Stimulated activated CD8-positive, alpha-beta memory T cell treated with anti-CD3 and anti-CD28 coated beads, Interleukin-7, amount 100 ng/mL, for 4 hours (primary cell): Measurements from ENCODE around the gene COL8A1.
"Not testable (repeated sequence)": the region's sequence is repeated elsewhere in the genome, so short reads cannot be mapped to it uniquely, and the experiment has no call there.

Experiments
- DNase-seq, 2 donors: peaks; one replicate each; pipeline ENCODE4 v3.0.0-alpha.2; 2020; ENCODE audit warnings: low read depth in 2 of 2

The COL8A1 gene

GRCh38 chr3:99799422-99799821 lies 161.0 kb downstream of the COL8A1 start:
- DNase-seq = no peak

GRCh38 chr3:99803297-99803696 lies 164.9 kb downstream of the COL8A1 start:
- no peak for DNase-seq

GRCh38 chr3:99805160-99805559 lies 166.8 kb downstream of the COL8A1 start:
- DNase-seq = no peak

DNA sequence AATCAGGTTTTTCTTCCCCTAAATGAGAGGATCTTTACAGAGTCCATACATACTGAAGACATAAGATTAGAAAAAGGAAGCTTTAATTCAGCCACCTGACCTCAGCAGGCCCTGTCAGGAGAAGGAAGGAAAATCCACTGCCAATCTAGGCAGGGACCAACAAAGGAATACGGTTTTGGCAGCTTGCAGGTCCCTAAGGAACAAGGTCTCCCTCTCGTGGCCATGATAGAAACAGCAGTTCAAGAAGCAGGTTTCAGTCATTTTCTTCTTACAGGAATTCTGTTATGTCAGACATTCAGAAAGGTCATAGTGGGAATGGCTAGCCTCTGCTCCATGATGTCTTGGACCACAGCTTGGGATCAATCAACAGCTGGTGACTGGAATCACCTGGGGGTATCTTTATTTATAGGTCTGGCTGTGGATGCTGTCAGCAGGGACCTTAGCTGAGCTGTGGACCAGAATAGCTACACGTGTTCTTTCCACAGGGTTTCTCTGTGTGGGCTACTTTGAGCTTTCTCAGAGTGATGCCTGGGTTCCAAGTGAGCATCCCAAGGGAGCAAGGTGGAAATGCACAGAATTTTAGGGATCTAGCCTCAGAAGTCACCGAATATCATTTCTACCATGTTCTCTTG lies 169.9 kb downstream of the COL8A1 start:
- DNase-seq = peak in 1 of 2 donors; percentile 19

DNA sequence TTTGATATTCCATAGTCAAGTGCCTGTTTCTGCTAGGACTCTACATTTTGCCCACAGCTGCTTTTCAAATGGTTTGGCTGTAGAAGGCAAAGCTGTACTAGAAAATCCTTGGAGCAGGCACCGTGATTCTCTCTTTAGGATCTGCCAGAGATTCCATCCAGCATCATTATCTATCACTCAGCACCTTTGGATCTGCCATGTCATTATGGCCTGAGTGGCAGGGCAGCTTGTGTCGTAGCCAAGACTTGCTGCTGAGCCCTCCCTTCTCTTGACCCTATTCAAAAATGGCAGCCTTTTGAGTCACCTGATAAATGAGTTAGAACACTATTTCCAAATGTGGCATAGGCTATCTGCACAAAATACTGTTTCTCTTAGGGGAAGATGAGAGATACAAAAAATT lies 171.2 kb downstream of the COL8A1 start:
- DNase-seq = no peak

- no peak for DNase-seq
Observed at GRCh38 chr3:99810403-99810802, 172.0 kb downstream of the COL8A1 start.

DNA sequence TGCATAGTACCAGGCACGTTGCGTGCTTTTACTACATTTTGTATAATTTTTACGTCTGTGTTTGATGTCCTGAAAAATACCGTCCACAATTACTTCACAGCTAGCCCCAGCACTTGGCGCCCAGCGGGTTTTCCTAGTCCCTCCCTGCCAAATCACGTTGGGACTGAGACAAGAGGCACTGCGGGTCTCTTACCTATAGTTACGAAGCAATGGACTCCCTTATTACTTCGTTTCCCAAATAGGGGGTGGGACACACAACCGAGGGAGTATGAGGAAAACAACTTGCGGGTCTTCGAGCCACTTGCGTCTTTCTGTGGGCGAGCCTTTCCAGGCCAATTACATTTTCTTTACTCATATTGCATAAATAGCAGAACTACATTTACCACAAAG lies 178.6 kb downstream of the COL8A1 start:
- no peak for DNase-seq

- peak; percentile 89 to 95 for DNase-seq
Observed at GRCh38 chr3:99817437-99818240, 179.2 kb downstream of the COL8A1 start, which contains the start of gene CMSS1. Gene CMSS1, plus strand, starts transcription at chr3:99817862.

DNA sequence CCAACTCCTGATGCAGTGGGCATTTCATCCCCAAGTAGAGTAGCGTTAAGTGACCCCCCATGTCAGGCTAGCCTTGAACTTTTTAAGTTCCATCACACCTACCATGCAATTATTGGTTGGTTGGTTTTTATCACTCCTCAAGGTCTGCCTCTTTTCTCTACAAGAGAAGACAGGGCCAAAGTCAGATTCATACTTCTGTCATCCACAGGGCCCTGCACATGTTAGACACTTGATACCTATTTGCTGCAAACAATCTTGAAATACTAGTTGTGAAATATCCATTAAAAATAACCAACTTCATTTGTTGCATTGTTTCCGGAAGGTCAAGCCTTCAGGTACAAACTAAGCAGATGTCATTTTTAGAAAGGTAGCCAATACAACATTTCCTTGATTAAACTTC lies 180.4 kb downstream of the COL8A1 start:
- no peak for DNase-seq

GRCh38 chr3:99823723-99824711 lies 185.6 kb downstream of the COL8A1 start:
- no peak for DNase-seq

GRCh38 chr3:99825004-99825640 lies 186.7 kb downstream of the COL8A1 start:
- no peak for DNase-seq

- DNase-seq = no peak
Observed at GRCh38 chr3:99829844-99830243, 191.4 kb downstream of the COL8A1 start.

DNA sequence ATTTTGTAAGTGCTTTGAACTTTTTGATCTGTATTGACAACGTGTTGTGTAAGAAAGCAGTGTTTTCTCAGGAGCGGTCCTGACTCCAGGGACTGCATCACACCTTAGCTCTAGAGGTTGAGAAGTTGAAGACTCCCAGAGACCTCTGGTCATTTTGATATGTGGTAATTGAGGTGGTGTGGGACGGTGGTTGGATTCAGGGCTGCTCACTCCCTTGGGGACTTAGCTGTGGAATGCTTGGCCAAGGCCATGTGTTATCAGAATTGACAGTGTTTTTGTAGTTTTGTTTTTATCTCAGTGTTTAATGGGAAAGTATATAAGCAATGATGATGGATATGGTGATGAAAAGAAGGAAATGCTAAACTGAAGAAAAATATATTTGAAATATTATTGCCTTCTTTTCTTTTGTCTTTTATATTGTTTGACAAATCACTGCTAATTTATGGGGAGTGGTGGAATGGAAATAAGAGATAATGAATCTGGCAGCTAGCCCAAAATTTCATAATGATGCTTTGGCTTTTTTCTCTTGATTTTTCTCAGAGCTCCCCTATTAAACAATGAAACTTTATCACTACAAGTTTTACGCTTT lies 195.3 kb downstream of the COL8A1 start:
- no peak for DNase-seq

GRCh38 chr3:99834211-99834957 lies 196.0 kb downstream of the COL8A1 start:
- DNase-seq = no peak

DNA sequence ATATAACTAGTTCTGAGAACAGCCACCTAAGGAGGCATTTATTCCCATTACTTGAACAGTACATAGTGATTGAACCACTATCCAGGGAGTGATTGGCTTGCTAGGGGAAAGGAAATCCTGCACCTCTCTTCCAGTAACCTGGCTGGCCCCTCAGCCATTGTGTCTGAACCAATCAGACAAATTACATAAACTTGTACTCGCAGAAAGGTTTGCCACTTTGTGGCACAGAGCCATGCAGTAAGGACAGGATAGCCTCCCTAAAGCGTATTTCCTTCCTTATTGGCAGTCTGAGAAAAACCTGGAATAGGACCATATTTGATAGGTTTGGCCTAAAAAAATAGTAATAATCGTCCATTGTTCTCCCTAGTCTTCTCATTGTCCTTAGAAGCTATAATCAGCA lies 198.3 kb downstream of the COL8A1 start:
- DNase-seq = no peak

- DNase-seq = no peak
Observed at GRCh38 chr3:99837715-99838114, 199.3 kb downstream of the COL8A1 start.

DNA sequence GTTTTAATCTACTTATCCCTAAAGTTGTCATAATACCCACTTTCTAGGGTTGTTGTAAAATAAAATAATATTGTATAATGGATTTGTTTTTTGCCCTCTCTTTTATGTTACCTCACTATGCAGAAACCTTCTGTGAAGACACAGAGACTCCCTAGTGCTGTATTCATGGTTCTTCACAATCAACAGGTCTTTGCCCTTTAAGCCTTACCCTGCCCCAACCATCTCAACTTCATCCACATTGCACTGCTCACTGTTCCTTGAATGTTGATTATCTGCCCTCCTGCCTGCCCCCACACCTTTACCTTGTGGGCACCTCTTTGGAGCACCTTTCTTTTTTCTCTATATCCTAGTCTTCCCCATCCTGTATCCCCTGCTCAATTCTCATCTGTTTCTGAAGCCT lies 200.4 kb downstream of the COL8A1 start:
- DNase-seq = no peak

- no peak for DNase-seq
Observed at GRCh38 chr3:99839613-99840012, 201.2 kb downstream of the COL8A1 start.

DNA sequence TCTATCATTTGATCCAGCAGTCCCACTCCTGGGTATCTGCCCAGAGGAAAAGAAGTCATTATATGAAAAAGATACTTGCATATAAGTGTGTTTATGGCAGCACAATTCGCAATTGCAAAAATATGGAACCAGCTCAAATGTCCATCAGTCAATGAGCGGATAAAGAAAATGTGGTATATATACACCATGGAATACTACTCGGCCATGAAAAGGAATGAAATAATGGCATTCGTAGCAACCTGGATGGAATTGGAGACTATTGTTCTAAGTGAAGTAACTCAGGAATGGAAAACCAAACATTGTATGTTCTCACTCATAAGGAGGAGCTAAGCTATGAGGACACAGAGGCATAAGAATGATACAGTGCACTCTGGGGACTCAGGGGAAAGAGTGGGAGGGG lies 203.6 kb downstream of the COL8A1 start:
- not testable (repeated sequence) for DNase-seq

DNA sequence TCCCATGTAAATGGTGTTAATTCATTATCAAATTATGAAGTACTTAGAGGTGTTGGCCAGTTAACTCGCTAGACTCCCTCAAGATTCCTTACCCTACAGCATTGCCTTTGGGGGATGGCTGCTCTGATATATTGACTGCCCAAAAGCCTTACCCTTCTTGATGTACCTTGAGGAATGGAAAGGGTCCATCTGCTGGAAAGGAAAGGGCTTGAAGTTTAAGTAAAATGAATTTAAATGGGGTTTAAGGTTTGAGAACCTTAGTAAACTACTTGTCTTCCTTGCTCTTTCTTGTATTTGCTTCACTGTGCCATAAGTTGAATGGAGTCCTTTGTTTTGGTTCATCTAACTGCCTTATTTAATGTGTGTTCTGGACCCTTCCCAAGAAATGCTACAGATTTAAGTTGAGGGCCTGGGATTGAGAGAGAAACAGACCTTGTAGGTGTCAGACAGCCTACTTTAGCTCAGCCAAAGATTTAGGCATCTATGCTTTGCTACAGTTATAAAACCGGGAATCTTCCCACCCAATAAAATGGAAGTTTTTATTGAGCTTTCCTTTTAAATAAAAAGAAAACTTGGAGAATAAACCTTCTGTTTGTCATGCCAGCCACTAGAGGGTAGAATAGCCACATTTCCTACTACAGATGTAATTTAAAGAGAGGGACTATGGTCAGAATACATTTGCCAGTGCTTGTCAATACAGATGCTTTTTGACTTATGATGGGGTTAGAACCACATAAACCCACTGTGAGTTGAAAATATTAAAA lies 204.6 kb downstream of the COL8A1 start:
- no peak for DNase-seq
